GM21526 (cell line): ENCODE results near the gene CPNE6.
"Not testable (repeated sequence)": the region's sequence is repeated elsewhere in the genome, so short reads cannot be mapped to it uniquely, and the experiment has no call there.

Experiments
- ATAC-seq: cut with Tn5 transposase; IDR thresholded peaks from one replicate; pipeline ENCODE4 v1.9.1; 2021; ENCODE audit warnings: moderate library complexity; ENCODE audit not compliant: unreplicated experiment, low FRiP score

CPNE6 gene

GRCh38 chr14:24071144-24071697, at the start of gene CPNE6:
Gene CPNE6, plus strand, starts transcription at chr14:24071562. Its CDS starts 1,375 bp downstream, at chr14:24072937.
- no peak for ATAC-seq

- not testable (repeated sequence) for ATAC-seq
Observed at GRCh38 chr14:24024939-24025418, 46.4 kb upstream of the CPNE6 start.

GRCh38 chr14:24029687-24030086, 41.7 kb upstream of the CPNE6 start:
- not testable (repeated sequence) for ATAC-seq

- ATAC-seq = not testable (repeated sequence)
Observed at GRCh38 chr14:24031331-24031730, 40.0 kb upstream of the CPNE6 start.

GRCh38 chr14:24032727-24033418, 38.5 kb upstream of the CPNE6 start:
- no peak for ATAC-seq

GRCh38 chr14:24035769-24036168, 35.6 kb upstream of the CPNE6 start:
- ATAC-seq = not testable (repeated sequence)

GRCh38 chr14:24036169-24036962, 35.0 kb upstream of the CPNE6 start:
- ATAC-seq = peak; percentile 56

GRCh38 chr14:24036963-24037657, 34.3 kb upstream of the CPNE6 start:
- ATAC-seq = peak; percentile 14

GRCh38 chr14:24037658-24038037, 33.7 kb upstream of the CPNE6 start:
- ATAC-seq = no peak

GRCh38 chr14:24038686-24039085, 32.7 kb upstream of the CPNE6 start:
- no peak for ATAC-seq

- no peak for ATAC-seq
Observed at GRCh38 chr14:24040692-24041091, 30.7 kb upstream of the CPNE6 start.

GRCh38 chr14:24042746-24043145, 28.6 kb upstream of the CPNE6 start:
- ATAC-seq = no peak

GRCh38 chr14:24049002-24049401, 22.4 kb upstream of the CPNE6 start:
- not testable (repeated sequence) for ATAC-seq

- ATAC-seq = not testable (repeated sequence)
Observed at GRCh38 chr14:24050753-24051152, 20.6 kb upstream of the CPNE6 start.

- peak; percentile 12 for ATAC-seq
Observed at GRCh38 chr14:24051176-24051788, 20.1 kb upstream of the CPNE6 start.

- ATAC-seq = peak; percentile 62
Observed at GRCh38 chr14:24051789-24052655, 19.3 kb upstream of the CPNE6 start, which contains the start of gene CARMIL3. Gene CARMIL3, plus strand, starts transcription at chr14:24052009. Its CDS starts 145 bp downstream, at chr14:24052154.

- peak; percentile 12 for ATAC-seq
Observed at GRCh38 chr14:24052656-24053547, 18.5 kb upstream of the CPNE6 start.
